NOMO-1 (cell line): ENCODE data around the gene ATF2.
"Not testable (repeated sequence)": the region's sequence is repeated elsewhere in the genome, so short reads cannot be mapped to it uniquely, and the experiment has no call there.

Source experiments
- DNase-seq, 2 experiments: peaks; one replicate each; lab custom pipeline; 2025; ENCODE audit not compliant: unreplicated experiment in 2 of 2; lab: John Stamatoyannopoulos, UW

ATF2 gene

DNA sequence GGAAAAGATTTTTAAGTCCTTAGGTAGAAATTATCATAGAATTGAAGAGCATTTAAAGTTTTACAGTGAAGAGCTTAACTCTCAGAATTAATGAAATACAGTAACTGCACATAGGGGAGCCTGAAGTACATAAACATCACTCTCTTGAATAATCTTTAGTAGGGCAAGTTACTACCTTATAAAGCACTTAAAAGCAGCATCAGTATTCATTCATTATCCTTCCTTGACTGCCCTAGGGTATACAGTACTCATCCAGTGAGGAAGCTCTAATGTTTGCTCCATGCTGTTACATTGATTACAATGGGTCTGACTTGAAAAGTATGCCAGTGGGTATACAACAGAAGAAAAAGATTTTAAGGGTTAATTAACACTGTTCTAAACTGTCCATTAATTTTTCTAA is 66.5 kb downstream of the ATF2 start:
- no peak for DNase-seq

GRCh38 chr2:175097297-175097696 is 70.7 kb downstream of the ATF2 start:
- DNase-seq: no peak

GRCh38 chr2:175084117-175084516 is 83.9 kb downstream of the ATF2 start:
- DNase-seq: not testable (repeated sequence)

DNA sequence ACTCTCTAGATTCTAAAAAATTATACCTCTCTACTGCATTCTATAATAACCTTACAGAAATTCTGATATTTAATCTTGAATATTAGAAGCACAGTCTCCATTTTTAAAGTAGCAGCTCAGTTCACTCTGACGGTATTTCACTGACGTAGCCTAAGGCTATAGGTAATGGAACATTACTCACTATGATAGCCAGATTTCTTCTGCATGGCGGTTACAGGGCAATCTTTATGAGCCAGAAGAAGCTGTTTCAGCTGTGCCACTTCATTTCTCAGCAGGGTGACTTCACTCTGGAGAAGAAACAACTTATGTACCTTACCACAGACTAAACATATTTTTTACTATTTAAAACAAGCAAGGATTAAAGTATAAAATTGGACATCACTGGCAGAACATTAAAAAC is 87.5 kb downstream of the ATF2 start:
- no peak for DNase-seq

DNA sequence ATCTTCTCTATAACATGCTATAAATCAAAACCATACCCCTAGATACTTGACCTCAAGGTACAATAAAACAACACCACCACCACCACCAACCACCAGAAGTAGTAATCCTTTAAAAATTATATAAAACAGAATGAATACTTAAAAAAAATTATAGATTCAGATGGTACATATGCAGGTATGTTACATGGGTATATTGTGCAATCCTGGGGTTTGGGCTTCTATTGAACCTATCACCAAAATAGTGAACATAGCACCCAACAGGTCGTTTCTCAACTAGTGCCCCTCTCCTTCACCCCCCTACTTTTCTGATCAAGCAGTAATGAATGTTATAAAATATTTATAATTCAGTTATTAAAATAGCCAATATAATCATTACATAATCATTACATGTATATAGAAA is 91.7 kb downstream of the ATF2 start:
- no peak for DNase-seq

DNA sequence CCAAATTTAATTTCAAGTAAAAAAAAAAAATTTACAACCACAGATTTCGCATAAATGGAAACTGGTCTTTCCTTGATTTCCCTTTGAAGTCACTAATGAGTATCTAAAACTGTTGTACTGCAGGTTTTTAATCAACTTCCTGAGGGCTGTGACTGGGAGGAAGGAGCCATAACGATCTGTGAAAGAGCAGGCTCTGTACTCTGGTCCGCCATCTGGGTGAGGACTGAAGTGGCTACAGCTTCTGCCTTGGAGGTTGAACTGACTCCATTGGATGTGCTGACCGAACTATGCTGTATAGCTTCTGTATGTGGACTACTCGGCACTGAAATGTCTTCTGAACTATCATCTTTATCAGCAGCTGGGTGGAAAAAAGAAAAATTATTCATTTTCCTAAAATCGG is 93.5 kb downstream of the ATF2 start:
- DNase-seq: no peak

DNA sequence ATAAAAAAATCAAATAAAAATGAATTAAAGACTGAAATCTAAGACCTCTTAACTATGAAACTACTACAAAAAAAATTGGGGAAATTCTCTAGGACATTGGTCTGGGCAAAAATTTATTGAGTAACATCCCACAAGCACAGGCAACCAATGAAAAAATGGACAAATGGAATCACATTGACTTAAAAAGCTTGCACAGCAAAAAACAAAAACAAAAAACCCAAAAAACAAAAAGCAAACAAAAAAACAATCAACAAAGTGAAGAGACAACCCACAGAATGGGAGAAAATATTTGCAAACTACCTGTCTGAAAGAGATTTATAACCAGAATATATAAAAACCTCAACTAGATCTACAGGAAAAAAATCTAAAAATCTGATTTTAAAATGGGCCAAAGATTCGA is 99.5 kb downstream of the ATF2 start:
- no peak for DNase-seq

DNA sequence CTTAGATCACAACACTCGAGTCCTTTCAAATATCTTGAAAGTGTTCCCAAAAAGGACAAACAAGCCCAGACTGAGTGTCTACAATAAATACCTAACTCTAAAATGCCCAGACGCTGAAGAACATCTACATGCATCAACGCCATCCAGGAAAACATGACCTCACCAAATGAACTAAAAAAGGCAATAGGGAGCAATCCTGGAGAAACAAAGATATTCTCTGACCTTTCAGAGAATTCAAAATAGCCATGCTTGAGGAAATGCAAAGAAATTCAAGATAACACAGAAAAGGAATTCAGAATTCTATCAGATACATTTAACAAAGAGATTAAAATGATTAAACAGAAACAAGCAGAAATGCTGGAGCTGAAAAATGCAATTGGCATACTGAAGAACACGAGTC is 101.6 kb downstream of the ATF2 start:
- DNase-seq: no peak

DNA sequence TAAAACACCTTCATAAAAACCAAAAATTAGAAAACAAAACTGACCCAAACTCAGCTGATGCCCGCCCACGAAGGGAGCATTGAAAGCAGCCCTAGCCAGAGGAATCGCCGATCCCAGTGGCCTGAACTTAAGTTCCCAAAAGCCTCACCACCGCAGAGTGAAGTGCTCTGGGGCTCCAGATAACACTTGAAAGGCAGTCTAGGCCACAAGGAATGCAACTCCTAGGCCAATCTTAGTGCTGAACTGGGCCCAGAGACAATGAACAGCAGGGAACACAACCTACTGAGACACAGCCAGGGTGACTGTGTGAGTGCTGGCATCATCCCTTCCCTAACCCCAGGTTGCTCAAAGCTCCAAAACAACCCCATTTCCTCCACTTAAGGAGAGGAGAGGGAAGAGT is 103.2 kb downstream of the ATF2 start:
- DNase-seq: no peak

DNA sequence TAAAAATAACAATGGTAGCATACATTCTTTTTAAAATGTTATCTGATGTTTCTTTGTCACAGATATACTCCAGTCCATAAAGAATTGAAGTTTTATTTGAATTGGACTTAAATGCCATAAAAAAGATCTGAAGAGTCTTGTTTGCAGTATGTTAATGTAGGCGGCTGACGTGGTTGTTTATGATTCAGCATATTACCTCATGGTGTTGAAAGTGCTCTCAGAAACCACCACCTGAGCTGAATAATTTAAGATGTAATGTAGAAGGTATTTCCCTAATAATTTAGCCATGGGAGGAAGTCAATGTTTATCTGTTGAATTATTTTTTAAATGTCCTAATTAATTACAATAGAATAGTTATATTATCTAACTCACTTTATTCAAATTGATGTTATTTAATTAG is 104.3 kb downstream of the ATF2 start:
- no peak for DNase-seq

GRCh38 chr2:175062787-175063585 is 105.0 kb downstream of the ATF2 start:
- DNase-seq: no peak

DNA sequence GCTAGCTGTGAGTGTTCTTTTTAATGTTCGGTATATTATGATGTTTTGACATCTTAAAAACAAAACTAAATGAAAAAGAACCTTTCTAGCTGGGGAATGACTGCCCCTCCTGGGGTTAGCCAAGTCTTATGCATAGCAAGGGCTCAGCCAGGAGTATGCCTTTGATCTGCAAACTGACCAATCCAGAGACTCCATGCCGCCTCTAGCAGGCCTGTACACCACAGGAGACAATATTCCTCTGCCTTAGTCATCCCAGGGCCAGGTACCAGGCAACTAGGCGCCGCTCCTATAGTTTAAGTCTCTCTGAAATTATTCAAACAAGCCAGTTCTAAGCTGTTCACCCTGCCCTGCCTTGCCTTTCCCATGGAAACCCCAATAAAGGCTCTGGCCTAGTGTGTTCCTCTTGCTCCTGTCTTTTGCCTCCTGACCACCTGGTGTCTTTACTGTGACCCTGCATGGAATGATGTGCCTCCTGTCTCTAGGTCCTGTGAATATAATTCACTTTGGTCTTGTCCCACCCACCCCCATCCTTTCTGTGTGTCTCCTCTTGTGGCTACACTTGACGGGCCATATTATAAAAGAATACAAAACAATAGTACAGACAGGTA is 110.8 kb downstream of the ATF2 start:
- no peak for DNase-seq

DNA sequence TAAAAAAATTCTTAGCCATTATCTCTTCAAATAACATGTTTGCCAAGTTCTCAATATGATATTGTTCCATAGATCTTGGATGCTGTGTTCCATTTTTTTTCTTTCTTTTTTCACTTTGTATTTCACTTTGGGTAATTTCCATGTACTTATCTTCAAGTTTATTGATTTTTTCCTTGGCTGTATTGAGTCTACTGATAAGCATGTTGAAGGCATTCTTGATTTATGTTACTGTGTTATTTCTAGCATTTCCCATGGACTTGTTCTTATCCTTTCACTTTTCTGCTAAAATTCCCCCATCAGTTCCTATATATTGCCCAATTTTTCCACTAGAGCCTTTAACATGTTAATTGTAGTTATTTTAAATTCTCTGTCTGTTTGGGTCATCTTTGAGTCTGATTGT is 112.0 kb downstream of the ATF2 start:
- no peak for DNase-seq

DNA sequence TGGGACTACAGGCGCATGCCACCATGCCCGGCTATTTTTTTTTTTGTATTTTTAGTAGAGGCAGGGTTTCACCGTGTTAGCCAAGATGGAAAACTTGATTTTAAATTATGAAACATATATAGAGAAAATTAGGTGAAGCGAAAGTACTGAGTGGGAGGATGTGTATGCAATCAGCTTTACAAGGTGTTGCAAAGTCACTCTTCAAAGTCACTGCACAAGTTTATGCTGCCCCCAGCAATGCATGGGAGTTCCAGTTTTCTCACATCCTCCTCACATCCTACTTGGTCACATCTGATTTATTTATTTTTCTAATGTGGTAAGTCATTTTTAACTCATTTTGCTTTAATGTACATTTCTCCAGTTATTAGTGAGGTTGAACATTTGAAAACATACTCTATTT is 113.7 kb downstream of the ATF2 start:
- DNase-seq: no peak

GRCh38 chr2:175049661-175050060 is 118.3 kb downstream of the ATF2 start:
- no peak for DNase-seq

GRCh38 chr2:175048275-175048674 is 119.7 kb downstream of the ATF2 start:
- DNase-seq: peak in 1 of 2 experiments; percentile 61

GRCh38 chr2:175039490-175039889 is 128.5 kb downstream of the ATF2 start:
- DNase-seq: no peak

DNA sequence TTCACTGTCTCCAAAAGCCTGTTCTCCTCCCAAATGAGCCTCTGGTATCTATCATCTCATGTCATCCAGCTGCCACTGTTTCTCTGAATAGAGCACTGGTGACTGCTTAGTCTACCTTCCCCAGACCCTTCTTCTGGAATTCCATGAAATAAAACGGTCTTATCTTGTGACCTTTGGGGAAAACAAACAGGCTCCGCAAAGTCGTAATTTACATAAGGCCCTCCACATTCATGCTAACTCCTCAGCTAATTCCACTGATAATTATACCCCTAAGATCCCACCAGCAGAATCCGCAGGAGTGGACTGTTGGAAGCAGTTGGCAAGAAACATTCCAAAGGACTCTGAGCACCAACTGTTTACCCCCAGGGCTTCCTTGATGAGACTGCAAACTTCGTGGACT is 129.0 kb downstream of the ATF2 start:
- no peak for DNase-seq

DNA sequence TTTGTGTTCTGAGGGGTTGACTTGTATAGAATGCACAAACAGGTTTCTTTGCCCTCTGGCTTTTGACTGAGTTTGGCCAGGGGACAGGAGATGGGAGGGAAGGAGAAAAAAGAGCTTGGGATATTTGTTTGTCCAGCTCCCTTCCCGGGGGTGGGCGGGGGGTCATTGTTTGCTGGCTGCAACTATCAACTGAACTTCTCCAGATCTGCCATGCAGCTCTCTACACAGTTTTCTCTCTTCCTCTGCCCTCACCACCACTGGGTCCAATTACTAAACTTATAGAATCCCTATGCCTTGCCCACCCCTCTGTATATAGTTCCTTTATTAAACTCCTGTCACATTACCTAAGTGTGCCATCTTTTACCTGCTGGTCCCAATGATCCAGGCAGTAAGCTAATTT is 130.1 kb downstream of the ATF2 start:
- no peak for DNase-seq

DNA sequence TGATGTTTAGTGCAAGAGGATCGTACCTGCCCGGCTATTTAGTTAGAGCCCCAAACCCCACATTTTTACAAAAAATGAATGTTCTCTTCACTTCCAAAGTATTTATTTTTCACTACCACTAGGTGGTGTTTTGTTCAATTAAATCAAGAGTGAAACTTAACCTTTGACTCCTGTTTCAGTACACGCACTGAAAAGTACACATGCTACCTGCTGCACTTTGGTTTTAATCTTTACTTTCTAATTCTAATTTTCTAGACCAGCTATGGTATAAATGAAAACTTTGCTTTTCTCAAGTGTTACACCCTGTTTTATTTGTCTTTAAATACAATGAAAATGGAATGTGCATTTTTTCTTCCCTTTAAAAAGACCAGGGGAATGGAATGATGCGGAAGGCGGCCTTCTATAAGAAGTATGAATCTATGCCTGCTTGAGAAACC is 131.4 kb downstream of the ATF2 start:
- DNase-seq: peak in 1 of 2 experiments; percentile 42

GRCh38 chr2:175035806-175036205 is 132.2 kb downstream of the ATF2 start:
- DNase-seq: no peak

GRCh38 chr2:175034716-175035115 is 133.3 kb downstream of the ATF2 start:
- DNase-seq: no peak
